MM.1S (cell line): ENCODE data around the gene RAC3.

Experiments
- DNase-seq: peaks from one replicate; pipeline ENCODE4 v3.0.0-alpha.2; 2015
- H2AFZ ChIP-seq: fragments of 300-600 bp; sonication (generic); 2 replicates; pipeline ENCODE4 v1.6.0; 2016; ENCODE audit warnings: antibody characterized with exemption, low read length
- H3F3A ChIP-seq: fragments of 300-600 bp; sonication (generic); 2 replicates; pipeline ENCODE4 v1.6.1; 2016; ENCODE audit warnings: mild to moderate bottlenecking, antibody characterized with exemption, low read length, moderate library complexity, mixed read lengths; ENCODE audit not compliant: insufficient read depth
- H3K27ac ChIP-seq: fragments of 300-600 bp; sonication (generic); 2 replicates; pipeline ENCODE4 v1.5.1; 2016; ENCODE audit warnings: mild to moderate bottlenecking, low read length
- H3K27me3 ChIP-seq: fragments of 300-600 bp; sonication (generic); replicated peaks from 2 replicates; pipeline ENCODE4 v1.6.0; 2016; ENCODE audit warnings: low read length; ENCODE audit not compliant: insufficient read depth
- H3K36me3 ChIP-seq: fragments of 300-600 bp; sonication (generic); replicated peaks from 2 replicates; pipeline ENCODE4 v1.6.1; 2016; ENCODE audit warnings: mild to moderate bottlenecking, low read length, mixed read lengths; ENCODE audit not compliant: insufficient read depth
- H3K4me1 ChIP-seq: fragments of 300-600 bp; sonication (generic); 2 replicates; pipeline ENCODE4 v1.6.1; 2016; ENCODE audit warnings: low read length, mixed read lengths
- H3K4me2 ChIP-seq: fragments of 300-600 bp; sonication (generic); 2 replicates; pipeline ENCODE4 v1.6.0; 2016; ENCODE audit warnings: low read depth, low read length
- H3K4me3 ChIP-seq: fragments of 300-600 bp; sonication (generic); 2 replicates; pipeline ENCODE4 v1.5.1; 2016; ENCODE audit warnings: low read length, mixed read lengths
- H3K79me2 ChIP-seq: fragments of 300-600 bp; sonication (generic); 2 replicates; pipeline ENCODE4 v1.6.1; 2016; ENCODE audit warnings: mixed run types, low read length, mixed read lengths
- H3K9ac ChIP-seq: fragments of 300-600 bp; sonication (generic); 2 replicates; pipeline ENCODE4 v1.6.1; 2016; ENCODE audit warnings: low read length, mixed read lengths
- H3K9me2 ChIP-seq: fragments of 300-600 bp; sonication (generic); replicated peaks from 2 replicates; pipeline ENCODE4 v1.6.1; 2016; ENCODE audit warnings: mild to moderate bottlenecking, low read length, mixed read lengths; ENCODE audit not compliant: insufficient read depth
- H3K9me3 ChIP-seq: fragments of 300-600 bp; sonication (generic); replicated peaks from 2 replicates; pipeline ENCODE4 v1.6.1; 2016; ENCODE audit warnings: mild to moderate bottlenecking, low read length, mixed read lengths; ENCODE audit not compliant: insufficient read depth
- H4K20me1 ChIP-seq: fragments of 300-600 bp; sonication (generic); 2 replicates; pipeline ENCODE4 v1.6.1; 2016; ENCODE audit warnings: mild to moderate bottlenecking, low read length, moderate library complexity, mixed read lengths; ENCODE audit not compliant: insufficient read depth
- EZH2 ChIP-seq: fragments of 300-600 bp; sonication (generic); optimal IDR thresholded peaks from 2 replicates; pipeline ENCODE3; 2017; ENCODE audit warnings: low read depth, mild to moderate bottlenecking, antibody characterized with exemption, low read length, mixed read lengths
- EZH2phosphoT487 ChIP-seq: fragments of 300-600 bp; sonication (generic); IDR thresholded peaks from 2 replicates; pipeline ENCODE4 v1.6.1; 2018; ENCODE audit warnings: antibody characterized with exemption, low read length
- TF ChIP-seq, protein P1 (sequence below): fragments of 300-600 bp; sonication (generic); IDR thresholded peaks from 2 replicates; pipeline ENCODE4 v1.5.1; 2016; ENCODE audit warnings: antibody characterized with exemption, low read length, mixed read lengths

The RAC3 gene

DNA sequence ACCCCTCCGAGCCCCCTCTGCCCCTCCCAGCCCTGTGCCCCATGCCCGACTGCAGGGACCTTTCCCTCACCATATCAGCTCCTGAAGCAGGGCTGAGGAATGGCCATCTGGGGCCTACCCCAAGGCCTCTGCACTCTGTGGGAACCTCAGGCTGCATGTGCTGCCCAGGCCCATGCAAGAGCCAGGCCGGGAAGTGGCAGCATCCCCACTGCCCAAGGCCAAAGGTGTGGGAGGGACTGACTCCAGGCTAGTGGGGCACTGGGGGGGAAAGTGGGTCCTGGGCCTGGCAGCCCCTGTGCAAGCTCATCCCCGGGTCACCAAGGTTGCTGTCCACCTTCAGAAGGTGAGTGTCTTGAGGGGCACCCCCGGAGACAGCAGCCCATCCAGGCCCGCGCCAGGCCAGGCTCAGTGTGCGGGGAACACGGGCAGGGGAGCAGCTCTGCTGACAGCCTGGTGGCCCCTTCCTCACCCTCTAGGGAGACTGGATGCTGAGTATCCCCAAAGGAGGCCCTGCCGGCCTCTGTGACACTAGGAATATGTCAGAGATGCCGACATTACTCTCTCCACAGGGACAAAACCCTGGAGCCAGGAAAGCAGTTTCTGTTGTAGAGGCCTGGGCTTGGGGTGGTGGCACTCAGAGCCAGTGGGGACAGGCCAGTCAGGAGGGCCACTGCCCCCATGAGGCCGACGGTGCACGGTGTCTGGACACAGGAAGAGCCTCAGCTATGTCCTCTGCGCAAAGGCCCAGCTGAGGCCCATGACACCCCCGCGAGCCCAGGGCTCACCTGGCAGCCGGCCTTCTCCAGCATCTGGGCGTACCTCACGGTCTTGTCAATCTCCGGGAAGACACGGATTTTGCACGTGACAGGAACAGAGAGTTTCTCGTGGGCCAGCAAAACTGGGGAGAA, 30.9 kb downstream of the RAC3 start:
- no peak overlapping the region for H3K27ac ChIP-seq
- no peak overlapping the region for H3K4me2 ChIP-seq
- 0 out of 2 replicates have a peak, but pooled peaks cover 4% of the 10 kb centered on the region for H3K36me3 ChIP-seq
- no peaks in the 10 kb centered on the region for H3K27me3 ChIP-seq
- H3K4me3 ChIP-seq, result no peak overlapping the region
- H3K9ac ChIP-seq, result no peak overlapping the region
- no peak for TF ChIP-seq EZH2phosphoT487
- H3K9me3 ChIP-seq, result no peaks in the 10 kb centered on the region
- H3F3A ChIP-seq, result peaks cover 15% of the 10 kb centered on the region
- no peaks in the 10 kb centered on the region for H3K9me2 ChIP-seq
- peaks cover 12% of the 10 kb centered on the region for H3K4me1 ChIP-seq
- H2AFZ ChIP-seq, result no peak overlapping the region
- H3K79me2 ChIP-seq, result peaks cover 30% of the 10 kb centered on the region
- peaks cover 3% of the 10 kb centered on the region; the same call in 1 of the 2 replicates for H4K20me1 ChIP-seq
- DNase-seq, result no peak

DNA sequence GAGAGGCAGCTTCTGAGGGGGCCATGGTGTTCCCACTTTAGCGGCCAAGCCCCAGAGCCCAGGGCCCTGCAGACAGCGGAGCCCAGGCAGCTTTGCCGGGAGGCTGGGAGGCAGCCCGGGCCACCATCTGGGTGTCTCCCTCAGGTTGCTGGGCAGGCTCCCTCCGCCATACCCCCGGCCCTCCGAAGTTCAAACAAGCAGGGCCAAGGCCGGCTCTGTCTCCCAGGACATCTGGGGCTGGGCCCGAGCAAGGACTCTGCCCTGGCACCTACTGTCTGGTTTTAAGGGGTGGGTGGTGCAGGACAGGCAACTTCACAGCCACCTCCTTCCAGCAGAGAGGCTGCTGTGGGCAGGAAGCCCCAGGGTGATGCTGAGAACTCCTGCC, 31.5 kb downstream of the RAC3 start:
- Histone ChIP-seq H3K27me3 (no peaks in the 10 kb centered on the region), H3K79me2 (peaks cover 30% of the 10 kb centered on the region), H2AFZ (no peak overlapping the region), H3K4me2 (no peak overlapping the region), H3K36me3 (0 out of 2 replicates have a peak, but pooled peaks cover 4% of the 10 kb centered on the region), H3K27ac (no peak overlapping the region), H3K9ac (no peak overlapping the region), H3K9me2 (no peaks in the 10 kb centered on the region), H3K4me1 (peaks cover 12% of the 10 kb centered on the region), H3K4me3 (no peak overlapping the region), H3K9me3 (no peaks in the 10 kb centered on the region), H3F3A (peaks cover 15% of the 10 kb centered on the region), H4K20me1 (peaks cover 3% of the 10 kb centered on the region; the same call in 1 of the 2 replicates)
- no peak for DNase-seq
- TF ChIP-seq EZH2phosphoT487 (no peak), EZH2 (no peak)
- TF ChIP-seq, protein P1, sequence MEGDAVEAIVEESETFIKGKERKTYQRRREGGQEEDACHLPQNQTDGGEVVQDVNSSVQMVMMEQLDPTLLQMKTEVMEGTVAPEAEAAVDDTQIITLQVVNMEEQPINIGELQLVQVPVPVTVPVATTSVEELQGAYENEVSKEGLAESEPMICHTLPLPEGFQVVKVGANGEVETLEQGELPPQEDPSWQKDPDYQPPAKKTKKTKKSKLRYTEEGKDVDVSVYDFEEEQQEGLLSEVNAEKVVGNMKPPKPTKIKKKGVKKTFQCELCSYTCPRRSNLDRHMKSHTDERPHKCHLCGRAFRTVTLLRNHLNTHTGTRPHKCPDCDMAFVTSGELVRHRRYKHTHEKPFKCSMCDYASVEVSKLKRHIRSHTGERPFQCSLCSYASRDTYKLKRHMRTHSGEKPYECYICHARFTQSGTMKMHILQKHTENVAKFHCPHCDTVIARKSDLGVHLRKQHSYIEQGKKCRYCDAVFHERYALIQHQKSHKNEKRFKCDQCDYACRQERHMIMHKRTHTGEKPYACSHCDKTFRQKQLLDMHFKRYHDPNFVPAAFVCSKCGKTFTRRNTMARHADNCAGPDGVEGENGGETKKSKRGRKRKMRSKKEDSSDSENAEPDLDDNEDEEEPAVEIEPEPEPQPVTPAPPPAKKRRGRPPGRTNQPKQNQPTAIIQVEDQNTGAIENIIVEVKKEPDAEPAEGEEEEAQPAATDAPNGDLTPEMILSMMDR, result no peak

DNA sequence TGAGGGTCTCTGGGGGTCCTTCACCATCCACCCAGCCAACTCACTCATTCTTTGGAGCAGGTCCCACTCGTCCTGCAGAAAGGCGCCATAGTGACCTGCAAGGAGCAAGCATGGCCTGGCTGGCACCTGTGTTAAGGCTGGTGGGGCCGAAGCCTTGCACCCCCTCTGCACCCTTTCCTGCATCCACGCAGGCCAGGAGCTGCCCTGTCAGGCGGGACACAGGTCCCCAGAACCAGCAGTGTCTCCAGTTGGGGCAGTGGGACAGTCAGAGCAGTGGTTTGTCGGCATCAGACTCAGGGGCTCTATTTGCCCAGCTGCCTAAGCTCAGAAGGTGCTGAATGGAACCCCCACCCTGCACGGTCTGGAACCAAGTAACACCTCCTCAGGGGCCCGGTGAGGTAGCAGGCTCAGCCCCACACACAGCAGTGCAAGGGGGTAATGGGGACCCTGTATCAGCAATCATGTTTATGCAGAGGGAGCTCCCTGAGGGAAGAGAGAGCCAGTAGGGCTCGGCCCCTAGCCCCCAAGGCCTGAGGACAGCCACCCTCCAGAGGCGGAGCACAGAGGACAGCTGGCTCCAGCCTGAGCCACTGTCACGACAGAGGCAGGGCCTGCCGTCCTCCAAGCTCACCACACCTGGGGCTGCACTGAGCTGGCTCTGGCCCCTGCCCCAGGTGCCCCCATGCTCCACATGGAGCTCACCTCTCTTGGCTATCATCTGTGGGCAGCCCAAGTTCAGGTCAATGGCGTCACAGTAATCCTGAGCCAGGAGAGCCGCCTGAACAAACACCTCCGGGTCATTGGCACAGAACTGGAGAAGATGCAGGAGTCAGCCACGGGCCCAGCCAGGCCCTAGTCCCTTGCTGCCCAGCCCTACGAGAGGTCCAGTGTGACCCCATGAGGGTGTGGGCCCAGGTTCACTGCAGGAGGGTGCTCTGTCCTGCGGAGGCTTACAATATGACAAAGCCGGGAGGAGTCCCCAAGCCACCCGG, 32.2 kb downstream of the RAC3 start:
- Histone ChIP-seq H3K36me3 (0 out of 2 replicates have a peak, but pooled peaks cover 4% of the 10 kb centered on the region), H3K27me3 (no peaks in the 10 kb centered on the region), H3K27ac (peak overlapping the region; percentile 70; the same call in 1 of the 2 replicates), H4K20me1 (peaks cover 3% of the 10 kb centered on the region; the same call in 1 of the 2 replicates), H2AFZ (no peak overlapping the region), H3F3A (peaks cover 15% of the 10 kb centered on the region), H3K9ac (peak overlapping the region; percentile 93; the same call in 1 of the 2 replicates), H3K9me3 (no peaks in the 10 kb centered on the region), H3K79me2 (peaks cover 30% of the 10 kb centered on the region), H3K4me2 (peak overlapping the region; percentile 99), H3K4me1 (peaks cover 12% of the 10 kb centered on the region), H3K4me3 (peak overlapping the region; percentile 96; the same call in 1 of the 2 replicates), H3K9me2 (no peaks in the 10 kb centered on the region)
- TF ChIP-seq EZH2phosphoT487 (no peak), EZH2 (no peak)
- TF ChIP-seq, protein P1, result no peak
- DNase-seq, result no peak
